ENCODE measurements around the gene NDUFS8.

The NDUFS8 gene

GRCh38 chr11:68051191-68052136, 21.0 kb downstream of the NDUFS8 start:
- no peak for TF ChIP-seq CTCF (IDR thresholded peaks at IDR 0.05)
- Histone ChIP-seq H3K27ac (peak overlapping the region; percentile 56), H3K27me3 (no peaks in the 10 kb centered on the region), H3K4me1 (ENCODE audit: control insufficient read depth in 1 of 2, insufficient read depth in 1 of 2, low read depth in 1 of 2, low read length in 1 of 2) (no peaks in the 10 kb centered on the region), H3K36me3 (peaks cover 86% of the 10 kb centered on the region), H3K9me3 (no peaks in the 10 kb centered on the region), H3K4me3 (ENCODE audit: low read depth in 1 of 2, low read length in 1 of 2) (no peak overlapping the region)

- Histone ChIP-seq H3K27me3 (no peaks in the 10 kb centered on the region), H3K4me1 (ENCODE audit: control insufficient read depth in 1 of 2, insufficient read depth in 1 of 2, low read depth in 1 of 2, low read length in 1 of 2) (no peaks in the 10 kb centered on the region), H3K4me3 (ENCODE audit: low read depth in 1 of 2, low read length in 1 of 2) (no peak overlapping the region), H3K9me3 (no peaks in the 10 kb centered on the region), H3K36me3 (peaks cover 77% of the 10 kb centered on the region), H3K27ac (peak overlapping the region; percentile 56)
- TF ChIP-seq CTCF (IDR thresholded peaks at IDR 0.05), result no peak
Measured at GRCh38 chr11:68052137-68052873, 21.8 kb downstream of the NDUFS8 start.

- Histone ChIP-seq H3K36me3 (peaks cover 73% of the 10 kb centered on the region), H3K4me3 (ENCODE audit: low read depth in 1 of 2, low read length in 1 of 2) (no peak overlapping the region), H3K9me3 (no peaks in the 10 kb centered on the region), H3K4me1 (ENCODE audit: control insufficient read depth in 1 of 2, insufficient read depth in 1 of 2, low read depth in 1 of 2, low read length in 1 of 2) (no peaks in the 10 kb centered on the region), H3K27ac (peak overlapping the region; percentile 56), H3K27me3 (no peaks in the 10 kb centered on the region)
- no peak for TF ChIP-seq CTCF (IDR thresholded peaks at IDR 0.05)
Measured at GRCh38 chr11:68053117-68053516, 22.6 kb downstream of the NDUFS8 start.

- Histone ChIP-seq H3K9me3 (no peaks in the 10 kb centered on the region), H3K36me3 (peaks cover 62% of the 10 kb centered on the region), H3K4me1 (ENCODE audit: control insufficient read depth in 1 of 2, insufficient read depth in 1 of 2, low read depth in 1 of 2, low read length in 1 of 2) (no peaks in the 10 kb centered on the region), H3K27me3 (no peaks in the 10 kb centered on the region), H3K27ac (peak overlapping the region; percentile 56), H3K4me3 (ENCODE audit: low read depth in 1 of 2, low read length in 1 of 2) (no peak overlapping the region)
- TF ChIP-seq CTCF (IDR thresholded peaks at IDR 0.05), result no peak
Measured at GRCh38 chr11:68053981-68054812, 23.7 kb downstream of the NDUFS8 start.
